HG03342 (cell line): ENCODE measurements around the gene CENPL.
"Not testable (repeated sequence)": the region's sequence is repeated elsewhere in the genome, so short reads cannot be mapped to it uniquely, and the experiment has no call there.

Source experiments
- ATAC-seq: cut with Tn5 transposase; IDR thresholded peaks from one replicate; pipeline ENCODE4 v1.9.1; 2021; ENCODE audit warnings: mild to moderate bottlenecking, moderate library complexity; ENCODE audit not compliant: unreplicated experiment

The CENPL gene

DNA sequence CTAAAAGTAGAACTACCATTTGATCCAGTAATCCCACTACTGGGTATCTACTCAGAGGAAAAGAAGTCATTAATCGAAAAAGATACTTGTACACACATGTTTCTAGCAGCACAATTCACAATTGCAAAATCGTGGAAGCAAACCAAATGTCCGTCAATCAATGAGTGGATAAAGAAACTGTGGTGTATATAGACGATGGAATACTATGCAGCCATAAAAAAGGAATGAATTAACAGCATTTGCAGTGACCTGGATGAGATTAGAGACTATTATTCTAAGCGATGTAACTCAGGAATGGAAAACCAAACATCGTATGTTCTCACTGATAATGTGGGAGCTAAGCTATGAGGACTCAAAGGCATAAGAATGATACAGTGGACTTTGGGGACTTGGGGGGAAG, 60.4 kb downstream of the CENPL start:
- not testable (repeated sequence) for ATAC-seq

DNA sequence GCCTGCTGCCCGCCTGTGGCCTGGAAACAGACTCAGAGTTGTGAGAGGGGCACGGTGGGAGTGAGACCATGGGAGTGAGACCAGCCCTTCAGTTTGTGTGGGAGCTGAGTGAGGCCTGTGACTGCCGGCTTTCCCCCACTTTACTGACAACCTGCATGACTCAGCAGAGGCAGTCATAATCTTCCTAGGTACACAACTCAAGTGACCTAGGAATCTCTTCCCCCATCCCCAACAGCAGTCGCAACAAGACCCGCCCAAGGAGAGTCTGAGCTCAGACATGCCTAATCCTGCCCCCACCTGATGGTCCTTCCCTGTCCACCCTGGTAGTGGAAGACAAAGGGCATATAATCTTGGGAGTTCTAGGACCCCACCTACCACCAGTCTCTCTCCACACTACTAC, 65.7 kb downstream of the CENPL start:
- no peak for ATAC-seq

DNA sequence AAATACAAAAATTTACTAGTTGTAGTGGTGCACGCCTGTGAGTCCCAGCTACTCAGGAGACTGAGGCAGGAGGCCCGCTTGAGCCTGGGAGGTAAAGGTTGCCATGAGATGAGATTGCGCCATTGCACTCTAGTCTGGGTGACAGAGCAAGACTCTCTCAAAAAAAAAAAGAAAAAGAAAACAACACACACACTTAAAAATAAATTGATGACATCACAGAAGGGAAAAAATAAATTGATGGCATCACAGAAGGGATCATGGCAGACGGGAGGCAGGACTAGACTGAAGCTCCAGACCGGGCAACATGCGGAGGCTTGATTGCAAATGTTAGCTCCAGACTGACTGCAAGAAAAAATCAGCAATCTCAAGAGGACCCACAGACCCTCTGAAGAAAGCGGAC, 66.6 kb downstream of the CENPL start:
- no peak for ATAC-seq

DNA sequence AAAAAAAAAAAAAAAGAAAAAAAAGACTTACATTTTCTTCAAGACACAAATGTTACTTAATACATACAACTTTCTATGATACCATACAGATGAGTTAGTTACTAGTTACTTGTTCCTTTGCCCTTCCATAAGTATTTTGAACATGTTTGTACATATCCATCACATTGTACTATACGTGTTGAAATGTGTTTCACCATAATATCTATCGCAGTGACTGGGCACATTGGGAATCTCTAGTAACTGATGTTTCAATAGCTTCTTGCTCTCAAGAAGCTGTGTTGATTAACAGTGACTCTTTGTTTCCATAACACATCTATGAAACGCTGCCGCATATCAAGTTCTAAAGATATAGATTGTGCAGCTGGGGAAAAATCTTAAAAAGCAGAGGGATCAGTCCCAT, 67.0 kb downstream of the CENPL start:
- no peak for ATAC-seq

DNA sequence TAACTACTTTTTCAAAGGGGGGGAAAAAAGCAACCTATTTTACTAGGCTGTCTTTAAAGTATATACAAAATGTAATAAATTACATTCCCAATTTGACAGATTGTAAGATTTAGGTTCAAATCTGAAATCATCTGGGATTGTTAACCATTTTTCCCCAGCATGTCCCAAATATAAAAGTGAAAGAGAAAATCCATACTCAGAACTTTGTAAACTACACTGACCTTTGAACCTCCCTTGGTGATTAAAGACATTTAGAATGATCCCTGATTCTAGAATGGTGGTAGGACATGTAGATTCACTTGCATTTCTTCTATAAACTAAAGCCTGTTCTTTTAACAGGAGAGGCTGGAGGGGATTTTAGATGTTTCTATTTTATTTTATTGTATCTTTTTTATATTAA, 70.9 kb downstream of the CENPL start:
- ATAC-seq = no peak
